Smooth muscle cell of the pulmonary artery (primary cell): ENCODE measurements around the gene TUT4. TPM values are rescaled to one million over a fixed set of nuclear protein-coding genes. Genes with fewer than 3 reads are reported as not detected.

Experiments
- total RNA-seq: library from RNA; depleted of rRNA; stranded (reverse); fragments of >200 nt; gene quantifications from 2 replicates; pipeline ENCODE4 v1.2.3, GENCODE V29; 2014

TUT4 gene
- total RNA-seq: 27.2 and 29.7 TPM in 2 replicates

GRCh38 chr1:52552505-52553361, at the start of gene TUT4:
Gene TUT4 (minus strand): TSS chr1:52553092. CDS start chr1:52526280, 26,812 bp downstream.

GRCh38 chr1:52601991-52602855, 49.3 kb upstream of the TUT4 start, which contains the start of gene GPX7:
Gene GPX7 (plus strand): TSS chr1:52602371. CDS start chr1:52602410, 39 bp downstream.

GRCh38 chr1:52404116-52404974, 148.5 kb downstream of the TUT4 start, which contains the start of the genes ORC1 and PRPF38A:
Gene ORC1 (minus strand): TSS chr1:52404423. CDS start chr1:52402223, 2,200 bp downstream.
Gene PRPF38A (plus strand): TSS chr1:52404602. CDS start chr1:52404750, 148 bp downstream.

Other genes starting within 250 kb of the TUT4 start
- 29.5 and 39.4 TPM in 2 replicates for gene CC2D1B, start 186.9 kb downstream of the TUT4 start, total RNA-seq
- 0.99 and 1.4 TPM in 2 replicates for gene ORC1, start 148.7 kb downstream of the TUT4 start, total RNA-seq
- 8.5 and 9.1 TPM in 2 replicates for gene PRPF38A, start 148.5 kb downstream of the TUT4 start, total RNA-seq
- 13.3 and 14.6 TPM in 2 replicates for gene GPX7, start 49.3 kb upstream of the TUT4 start, total RNA-seq
- gene SHISAL2A, start 80.1 kb upstream of the TUT4 start, total RNA-seq: not detected in 2 replicates
- 11.3 and 18.9 TPM in 2 replicates for gene COA7, start 145.3 kb upstream of the TUT4 start, total RNA-seq
- gene ZYG11B, start 173.4 kb upstream of the TUT4 start, total RNA-seq: 41.9 and 47.8 TPM in 2 replicates